ENCODE data around the gene WDR33.
"Not testable (repeated sequence)": the region's sequence is repeated elsewhere in the genome, so short reads cannot be mapped to it uniquely, and the experiment has no call there.

WDR33 gene

GRCh38 chr2:127759931-127760330 lies 51.0 kb downstream of the WDR33 start:
- DNase-seq = no peak

GRCh38 chr2:127754186-127754585 lies 56.8 kb downstream of the WDR33 start:
- DNase-seq = no peak

GRCh38 chr2:127753374-127753773 lies 57.6 kb downstream of the WDR33 start:
- no peak for DNase-seq

GRCh38 chr2:127749537-127749936 lies 61.4 kb downstream of the WDR33 start:
- DNase-seq = not testable (repeated sequence)

- DNase-seq = no peak
These were observed 63.4 kb downstream of the WDR33 start for GRCh38 chr2:127747621-127748020.

- no peak for DNase-seq
These were observed 67.4 kb downstream of the WDR33 start for GRCh38 chr2:127743477-127744026.

DNA sequence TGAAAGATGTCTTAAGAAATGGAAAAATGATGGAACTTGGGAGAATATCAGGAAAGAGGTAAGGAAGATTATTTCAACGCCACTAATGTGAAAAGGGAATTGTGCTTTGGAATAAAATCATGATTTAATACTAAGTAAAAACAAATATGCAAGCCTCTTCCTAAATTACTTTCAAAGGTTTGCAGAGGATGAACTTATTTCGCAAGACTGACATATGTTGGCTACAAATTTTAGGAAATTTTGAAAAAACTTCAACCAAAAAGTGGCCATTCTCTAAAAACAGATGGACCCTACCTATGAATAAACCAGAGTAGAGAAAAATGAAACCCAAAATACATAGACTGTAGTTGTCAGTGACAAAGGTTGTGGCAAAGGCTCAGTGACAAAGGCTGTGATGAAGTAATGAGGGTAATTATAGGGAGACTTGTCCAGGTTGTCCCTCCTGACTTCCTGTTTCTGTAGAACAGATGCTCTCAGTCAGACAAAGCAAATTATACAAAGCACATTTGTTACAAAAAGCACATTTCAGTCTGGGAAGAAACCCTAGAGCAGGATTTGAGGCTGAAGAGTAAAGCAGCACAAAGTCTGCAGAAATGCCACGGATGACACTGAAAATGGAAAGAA lies 70.2 kb downstream of the WDR33 start:
- no peak for DNase-seq

- no peak for DNase-seq
These were observed 71.2 kb downstream of the WDR33 start for GRCh38 chr2:127739800-127740199.

- DNase-seq = no peak
These were observed 73.1 kb downstream of the WDR33 start for GRCh38 chr2:127737892-127738291.

- no peak for DNase-seq
These were observed 75.2 kb downstream of the WDR33 start for GRCh38 chr2:127735537-127736399.

- DNase-seq = no peak
These were observed 75.9 kb downstream of the WDR33 start for GRCh38 chr2:127735044-127735443.

DNA sequence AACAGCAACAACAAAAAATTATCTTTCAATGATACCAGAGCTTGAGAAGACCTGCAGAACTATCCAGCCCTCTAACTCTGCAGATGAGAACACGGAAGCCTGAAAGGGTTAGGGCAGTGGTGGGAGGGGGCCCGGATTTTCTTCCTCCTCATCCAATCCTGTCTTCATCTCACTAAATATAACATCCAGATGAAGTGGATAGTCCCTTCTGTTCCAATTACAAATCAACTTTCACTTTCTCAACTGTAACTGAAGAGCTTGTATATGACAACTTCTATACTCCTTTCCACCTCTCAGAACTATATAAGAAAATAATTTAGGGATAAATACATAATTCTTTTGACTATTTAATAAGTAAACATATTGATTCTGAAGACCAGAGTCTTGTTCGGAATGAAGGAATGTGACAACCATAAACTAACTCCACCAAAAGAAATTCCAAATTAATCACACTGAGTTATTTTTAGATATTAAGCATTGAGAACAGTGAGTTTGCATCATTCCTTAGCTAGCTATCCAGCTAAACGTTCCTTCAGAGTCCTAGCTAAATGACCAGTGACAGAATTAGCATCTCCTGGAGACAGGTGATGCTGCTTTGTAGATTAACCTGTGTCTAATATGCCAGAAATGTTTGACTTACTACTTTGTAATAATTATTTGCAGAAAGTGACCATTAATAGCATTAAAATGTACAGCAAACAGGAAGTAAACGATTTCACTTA lies 77.0 kb downstream of the WDR33 start:
- no peak for DNase-seq

GRCh38 chr2:127733113-127733815 lies 77.7 kb downstream of the WDR33 start:
- no peak for DNase-seq

- no peak for DNase-seq
These were observed 84.7 kb downstream of the WDR33 start for GRCh38 chr2:127726158-127726880.

DNA sequence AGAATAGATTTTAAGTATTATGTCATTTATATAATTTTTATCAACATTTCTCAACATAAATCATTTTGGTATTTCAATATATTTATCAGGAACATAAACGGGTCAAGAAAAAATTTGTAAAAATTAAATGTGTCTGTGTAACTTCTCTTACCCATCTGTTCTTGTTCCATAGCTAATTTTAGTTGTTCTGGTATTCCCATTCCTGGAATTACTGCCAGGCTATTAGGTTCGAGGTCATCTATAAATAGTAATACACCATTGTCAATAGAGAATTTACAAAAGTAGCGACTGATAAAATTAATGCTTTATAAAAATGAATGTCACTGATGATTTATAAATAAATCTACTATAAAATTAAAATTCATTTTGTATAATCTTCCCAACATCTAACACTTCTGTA lies 88.2 kb downstream of the WDR33 start:
- DNase-seq = no peak

GRCh38 chr2:127721978-127722355 lies 89.0 kb downstream of the WDR33 start:
- DNase-seq = no peak

- DNase-seq = no peak
These were observed 89.5 kb downstream of the WDR33 start for GRCh38 chr2:127721311-127721977.

GRCh38 chr2:127719301-127720218 lies 91.4 kb downstream of the WDR33 start:
- DNase-seq = no peak

DNA sequence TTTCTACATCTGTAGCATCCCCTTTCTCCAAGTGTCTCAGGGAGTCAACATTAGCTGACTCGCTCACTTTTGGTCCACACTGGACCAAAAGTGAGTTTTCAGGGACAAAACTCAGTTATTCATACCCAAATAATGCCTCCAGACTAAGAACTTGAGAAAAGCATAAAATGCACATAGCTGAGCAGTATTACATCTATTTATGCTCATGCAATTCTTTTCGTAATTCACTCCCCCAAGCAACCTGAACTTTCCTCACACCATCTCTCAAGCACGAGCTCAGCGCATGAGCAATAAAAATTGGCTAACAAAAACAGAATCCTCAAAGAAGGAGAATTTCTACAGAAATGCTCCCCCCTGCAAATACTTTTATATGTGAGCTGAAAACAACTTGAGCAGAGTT lies 92.7 kb downstream of the WDR33 start:
- no peak for DNase-seq

- no peak for DNase-seq
These were observed 95.1 kb downstream of the WDR33 start for GRCh38 chr2:127715778-127716449.
